K562 (cell line): ENCODE results near the gene TPBGL. TPM values are rescaled to one million over a fixed set of nuclear protein-coding genes. Genes with fewer than 3 reads are reported as not detected.
A peak's percentile ranks its signal among the peaks of the same experiment; 100 is the strongest.

Experiments used
- CREB3 ChIP-seq: fragments of 450-650 bp; conservative IDR thresholded peaks from 2 replicates; pipeline ENCODE4 v1.6.1; 2016; ENCODE audit warnings: missing genetic modification characterization, low read depth, mild to moderate bottlenecking, missing compliant biosample characterization, moderate library complexity
- CREM ChIP-seq: IDR thresholded peaks from 2 replicates; pipeline ENCODE4 v1.6.1; 2014; ENCODE audit warnings: antibody characterized with exemption, low read depth
- DMBX1 ChIP-seq: fragments of 250-450 bp; sonication (Bioruptor Pico); IDR thresholded peaks from 2 replicates; pipeline ENCODE4 v1.8.0; 2022; ENCODE audit warnings: inconsistent platforms, mild to moderate bottlenecking, moderate library complexity, borderline replicate concordance
- E2F5 ChIP-seq: sonication (generic); formaldehyde crosslinking; IDR thresholded peaks from 2 replicates; pipeline ENCODE4 v1.8.0; 2022; ENCODE audit warnings: mild to moderate bottlenecking, missing genetic modification reagents
- FOXJ3 ChIP-seq: sonication (generic); formaldehyde crosslinking; IDR thresholded peaks from 2 replicates; pipeline ENCODE4 v1.4.0; 2020; ENCODE audit warnings: mild to moderate bottlenecking, missing genetic modification reagents
- FOXP1 ChIP-seq: sonication (generic); formaldehyde crosslinking; IDR thresholded peaks from 2 replicates; pipeline ENCODE4 v1.8.0; 2022; ENCODE audit warnings: mild to moderate bottlenecking, missing genetic modification reagents
- MCM5 ChIP-seq: fragments of 450-650 bp; IDR thresholded peaks from 2 replicates; pipeline ENCODE4 v1.6.1; 2016; ENCODE audit warnings: low read depth
- MIER1 ChIP-seq: fragments of 450-650 bp; IDR thresholded peaks from 2 replicates; pipeline ENCODE4 v1.6.1; 2016; ENCODE audit warnings: antibody characterized with exemption, mild to moderate bottlenecking, low read depth
- MYC ChIP-seq, 2 experiments: fragments of 250-450 bp in 1 of 2; sonication (Bioruptor Pico) in 1 of 2; IDR thresholded peaks; 2 replicates each; pipeline versions ENCODE4 v1.5.1 to v1.6.1; 2012 to 2021; ENCODE audit warnings: low read depth in 2 of 2, borderline replicate concordance in 1 of 2, improper control_type of control experiment in 1 of 2, low read length in 1 of 2, mild to moderate bottlenecking in 1 of 2, moderate library complexity in 1 of 2
- MYNN ChIP-seq, 2 experiments: sonication (generic); formaldehyde crosslinking in 1 of 2; IDR thresholded peaks; 2 replicates each; pipeline versions ENCODE4 v1.5.0 to v1.6.1; 2016 to 2020; ENCODE audit warnings: antibody characterized with exemption in 1 of 2, missing genetic modification reagents in 1 of 2
- NCOR1 ChIP-seq: fragments of 450-650 bp; IDR thresholded peaks from 2 replicates; pipeline ENCODE4 v1.6.1; 2016; ENCODE audit warnings: mild to moderate bottlenecking, moderate library complexity
- NFE2L1 ChIP-seq: fragments of 450-650 bp; IDR thresholded peaks from 2 replicates; pipeline ENCODE4 v1.6.1; 2016; ENCODE audit warnings: missing genetic modification characterization, low read depth, mild to moderate bottlenecking, missing compliant biosample characterization, moderate library complexity, borderline replicate concordance
- SMAD4 ChIP-seq: fragments of 250-450 bp; sonication (Bioruptor Pico); conservative IDR thresholded peaks from 2 replicates; pipeline ENCODE4 v1.8.0; 2021; ENCODE audit warnings: inconsistent platforms, mild to moderate bottlenecking, moderate library complexity
- TFAP4 ChIP-seq: sonication (generic); formaldehyde crosslinking; IDR thresholded peaks from 2 replicates; pipeline ENCODE4 v1.8.0; 2022; ENCODE audit warnings: missing genetic modification reagents, mild to moderate bottlenecking, moderate library complexity, borderline replicate concordance
- TOE1 ChIP-seq, 2 experiments: fragments of 450-650 bp in 1 of 2; sonication (generic) in 1 of 2; formaldehyde crosslinking in 1 of 2; IDR thresholded peaks; 2 replicates each; pipeline versions ENCODE4 v1.7.1 to v1.8.0; 2016 to 2022; ENCODE audit warnings: borderline replicate concordance in 2 of 2, mild to moderate bottlenecking in 2 of 2, antibody characterized with exemption in 1 of 2, inconsistent platforms in 1 of 2, low read depth in 1 of 2, missing genetic modification reagents in 1 of 2, moderate library complexity in 1 of 2
- ZSCAN32 ChIP-seq: fragments of 450-650 bp; formaldehyde crosslinking; IDR thresholded peaks from 2 replicates; pipeline ENCODE4 v1.4.0; 2020; ENCODE audit warnings: mild to moderate bottlenecking, moderate library complexity
- polyA plus RNA-seq, 8 experiments: library from polyadenylated mRNA; depleted of rRNA in 4 of 8; stranded (reverse) in 5 of 8; unstranded in 3 of 8; fragments of >200 nt; fragmentation: Nextera tagmentation in 2 of 8; fragmentation: Illumina TruSeq in 1 of 8; extraction: Ambion mirVana in 2 of 8; extraction: Trizol in 1 of 8; gene quantifications; 2 replicates each; pipeline versions ENCODE4 v1.2.1 to v1.2.3, GENCODE V29; 2011 to 2014; ENCODE audit warnings: inconsistent platforms in 1 of 8, missing spikeins in 1 of 8
- total RNA-seq, 7 experiments: library from RNA; depleted of rRNA in 6 of 7; stranded (reverse); fragments of >200 nt in 6 of 7; fragmentation: Illumina TruSeq in 2 of 7; extraction: Trizol in 2 of 7; gene quantifications; 2 replicates each; pipeline versions ENCODE4 v1.2.1 to v1.2.3, GENCODE V29; 2011 to 2021; ENCODE audit warnings: low replicate concordance in 1 of 7
- TF ChIP-seq, protein P1 (sequence below): fragments of 250-450 bp; sonication (Bioruptor Pico); IDR thresholded peaks from 2 replicates; pipeline ENCODE4 v1.5.0; 2022; ENCODE audit warnings: mild to moderate bottlenecking
- TF ChIP-seq, protein P2 (sequence below): sonication (generic); formaldehyde crosslinking; IDR thresholded peaks from 2 replicates; pipeline ENCODE4 v1.8.1; 2023; ENCODE audit warnings: mild to moderate bottlenecking, missing genetic modification reagents, moderate library complexity
- TF ChIP-seq, protein P3 (sequence below): fragments of 200-800 bp; sonication (Bioruptor generic); IDR thresholded peaks from 2 replicates; pipeline ENCODE4 v1.6.1; 2017; ENCODE audit warnings: missing genetic modification characterization, missing compliant biosample characterization

TPBGL gene
- total and polyA plus RNA-seq, 9 of the 15 experiments (the other 6 are each of a cell fraction or from before 2014, with no cell fraction given), result 0.04 to 0.11 (median 0.06) TPM; not detected in 6

DNA sequence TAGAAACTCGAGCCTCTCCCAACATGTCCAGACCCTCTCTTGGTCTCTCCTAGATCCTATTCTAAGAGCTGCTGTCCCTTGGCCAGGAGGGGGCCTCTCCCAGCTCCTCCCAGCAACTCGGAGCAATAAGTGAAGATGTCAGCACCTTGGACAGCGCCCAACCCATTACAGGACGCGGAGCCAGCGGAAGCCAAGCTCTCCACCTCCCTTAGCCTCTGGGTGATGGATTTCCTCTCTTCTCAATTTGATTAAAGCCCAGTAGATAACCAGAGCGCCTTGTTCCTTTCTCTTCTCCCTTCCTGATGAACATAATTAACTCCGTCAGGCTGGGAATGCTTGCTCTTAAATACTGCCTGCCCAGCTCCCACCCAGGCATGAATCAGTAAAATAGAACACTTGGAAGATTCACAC, 26.2 kb upstream of the TPBGL start (continued):
- no peak for TF ChIP-seq MYNN (IDR thresholded peaks at IDR 0.05)
- 0 out of 2 replicates have a peak, but pooled peaks have one; percentile 13 for TF ChIP-seq MYNN (CRISPR knock-in tag; IDR thresholded peaks at IDR 0.05)
- TF ChIP-seq CREB3 (tag), result 0 out of 2 replicates have a peak, but pooled peaks have one; percentile 58
- TF ChIP-seq, protein P1, sequence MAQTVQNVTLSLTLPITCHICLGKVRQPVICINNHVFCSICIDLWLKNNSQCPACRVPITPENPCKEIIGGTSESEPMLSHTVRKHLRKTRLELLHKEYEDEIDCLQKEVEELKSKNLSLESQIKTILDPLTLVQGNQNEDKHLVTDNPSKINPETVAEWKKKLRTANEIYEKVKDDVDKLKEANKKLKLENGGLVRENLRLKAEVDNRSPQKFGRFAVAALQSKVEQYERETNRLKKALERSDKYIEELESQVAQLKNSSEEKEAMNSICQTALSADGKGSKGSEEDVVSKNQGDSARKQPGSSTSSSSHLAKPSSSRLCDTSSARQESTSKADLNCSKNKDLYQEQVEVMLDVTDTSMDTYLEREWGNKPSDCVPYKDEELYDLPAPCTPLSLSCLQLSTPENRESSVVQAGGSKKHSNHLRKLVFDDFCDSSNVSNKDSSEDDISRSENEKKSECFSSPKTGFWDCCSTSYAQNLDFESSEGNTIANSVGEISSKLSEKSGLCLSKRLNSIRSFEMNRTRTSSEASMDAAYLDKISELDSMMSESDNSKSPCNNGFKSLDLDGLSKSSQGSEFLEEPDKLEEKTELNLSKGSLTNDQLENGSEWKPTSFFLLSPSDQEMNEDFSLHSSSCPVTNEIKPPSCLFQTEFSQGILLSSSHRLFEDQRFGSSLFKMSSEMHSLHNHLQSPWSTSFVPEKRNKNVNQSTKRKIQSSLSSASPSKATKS (CRISPR knock-in tag), result no peak
- TF ChIP-seq SMAD4 (CRISPR knock-in tag), result peak; percentile 65
- TF ChIP-seq NFE2L1 (tag), result no peak
- no peak for TF ChIP-seq FOXJ3
- peak; percentile 99 for TF ChIP-seq MIER1
- TF ChIP-seq CREM, result peak; percentile 75
- TF ChIP-seq, protein P2, sequence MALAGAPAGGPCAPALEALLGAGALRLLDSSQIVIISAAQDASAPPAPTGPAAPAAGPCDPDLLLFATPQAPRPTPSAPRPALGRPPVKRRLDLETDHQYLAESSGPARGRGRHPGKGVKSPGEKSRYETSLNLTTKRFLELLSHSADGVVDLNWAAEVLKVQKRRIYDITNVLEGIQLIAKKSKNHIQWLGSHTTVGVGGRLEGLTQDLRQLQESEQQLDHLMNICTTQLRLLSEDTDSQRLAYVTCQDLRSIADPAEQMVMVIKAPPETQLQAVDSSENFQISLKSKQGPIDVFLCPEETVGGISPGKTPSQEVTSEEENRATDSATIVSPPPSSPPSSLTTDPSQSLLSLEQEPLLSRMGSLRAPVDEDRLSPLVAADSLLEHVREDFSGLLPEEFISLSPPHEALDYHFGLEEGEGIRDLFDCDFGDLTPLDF (CRISPR knock-in tag), result peak; percentile 57; the same call in 1 of the 2 replicates
- TF ChIP-seq FOXP1 (CRISPR knock-in tag), result peak; percentile 93; the same call in 1 of the 2 replicates
- TF ChIP-seq DMBX1 (CRISPR knock-in tag), result peak; percentile 88
- peak; percentile 82 for TF ChIP-seq TFAP4 (CRISPR knock-in tag)
- no peak for TF ChIP-seq TOE1 (IDR thresholded peaks at IDR 0.05; ENCODE audit: borderline replicate concordance)
- peak; percentile 83; the same call in 1 of the 2 replicates for TF ChIP-seq TOE1 (CRISPR knock-in tag; IDR thresholded peaks at IDR 0.05; ENCODE audit: borderline replicate concordance, low read depth)
- no peak for TF ChIP-seq MYC (IDR thresholded peaks at IDR 0.05; ENCODE audit: low read depth, low read length)
- TF ChIP-seq MYC (CRISPR knock-in tag; IDR thresholded peaks at IDR 0.05; ENCODE audit: borderline replicate concordance, low read depth), result no peak
- TF ChIP-seq, protein P3, sequence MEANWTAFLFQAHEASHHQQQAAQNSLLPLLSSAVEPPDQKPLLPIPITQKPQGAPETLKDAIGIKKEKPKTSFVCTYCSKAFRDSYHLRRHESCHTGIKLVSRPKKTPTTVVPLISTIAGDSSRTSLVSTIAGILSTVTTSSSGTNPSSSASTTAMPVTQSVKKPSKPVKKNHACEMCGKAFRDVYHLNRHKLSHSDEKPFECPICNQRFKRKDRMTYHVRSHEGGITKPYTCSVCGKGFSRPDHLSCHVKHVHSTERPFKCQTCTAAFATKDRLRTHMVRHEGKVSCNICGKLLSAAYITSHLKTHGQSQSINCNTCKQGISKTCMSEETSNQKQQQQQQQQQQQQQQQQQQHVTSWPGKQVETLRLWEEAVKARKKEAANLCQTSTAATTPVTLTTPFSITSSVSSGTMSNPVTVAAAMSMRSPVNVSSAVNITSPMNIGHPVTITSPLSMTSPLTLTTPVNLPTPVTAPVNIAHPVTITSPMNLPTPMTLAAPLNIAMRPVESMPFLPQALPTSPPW (CRISPR knock-in tag), result peak; percentile 60
- no peak for TF ChIP-seq MCM5
- no peak for TF ChIP-seq NCOR1
- no peak for TF ChIP-seq ZSCAN32 (CRISPR knock-in tag)
- peak; percentile 90; the same call in 1 of the 2 replicates for TF ChIP-seq E2F5 (CRISPR knock-in tag)
